WI38 (cell line): Measurements from ENCODE around the gene PHLDA2.
"Not testable (repeated sequence)": the region's sequence is repeated elsewhere in the genome, so short reads cannot be mapped to it uniquely, and the experiment has no call there.

Source experiments
- H3K4me3 ChIP-seq: 2 replicates; pipeline ENCODE4 v1.5.1; 2011; ENCODE audit warnings: low read depth, mild to moderate bottlenecking, control low read depth, low read length
- CTCF ChIP-seq: IDR thresholded peaks from 2 replicates; pipeline ENCODE4 v1.5.1; 2012; ENCODE audit warnings: low read depth, mild to moderate bottlenecking, control low read depth, low read length

Gene PHLDA2

GRCh38 chr11:2910401-2910955 is 18.7 kb downstream of the PHLDA2 start:
- no peak for TF ChIP-seq CTCF
- no peak overlapping the region for H3K4me3 ChIP-seq

GRCh38 chr11:2909133-2909902 is 19.9 kb downstream of the PHLDA2 start:
- no peak overlapping the region for H3K4me3 ChIP-seq
- TF ChIP-seq CTCF, result no peak

DNA sequence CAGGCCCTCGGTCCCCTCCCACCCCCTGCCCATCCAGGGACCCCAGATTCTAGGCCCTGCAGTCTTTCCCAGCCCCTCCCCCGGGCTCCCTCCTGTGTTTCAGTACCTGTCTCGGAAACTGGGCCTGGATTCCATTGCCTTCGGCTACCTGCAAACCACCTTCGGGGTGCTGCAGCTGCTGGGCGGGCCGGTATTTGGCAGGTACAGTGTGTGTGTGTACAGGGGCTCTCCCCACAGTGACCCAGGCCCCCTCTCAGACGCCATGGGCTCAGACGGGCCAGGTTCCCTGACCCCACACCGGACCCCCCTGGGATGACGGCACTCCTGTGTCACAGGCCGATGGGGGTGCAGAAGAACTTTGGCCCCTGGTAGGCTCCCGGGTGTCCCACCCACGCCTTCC is 21.1 kb downstream of the PHLDA2 start:
- TF ChIP-seq CTCF, result no peak

GRCh38 chr11:2905299-2905698 is 23.9 kb downstream of the PHLDA2 start:
- not testable (repeated sequence) for H3K4me3 ChIP-seq

More for the DNA sequence above, 21.1 kb downstream of the PHLDA2 start:
- H3K4me3 ChIP-seq, result no peak overlapping the region

- H3K4me3 ChIP-seq, result no peak overlapping the region
- TF ChIP-seq CTCF, result no peak
Observed at GRCh38 chr11:2904153-2905052, 24.8 kb downstream of the PHLDA2 start.

- H3K4me3 ChIP-seq, result no peak overlapping the region
- no peak for TF ChIP-seq CTCF
Observed at GRCh38 chr11:2903672-2904011, 25.6 kb downstream of the PHLDA2 start.

DNA sequence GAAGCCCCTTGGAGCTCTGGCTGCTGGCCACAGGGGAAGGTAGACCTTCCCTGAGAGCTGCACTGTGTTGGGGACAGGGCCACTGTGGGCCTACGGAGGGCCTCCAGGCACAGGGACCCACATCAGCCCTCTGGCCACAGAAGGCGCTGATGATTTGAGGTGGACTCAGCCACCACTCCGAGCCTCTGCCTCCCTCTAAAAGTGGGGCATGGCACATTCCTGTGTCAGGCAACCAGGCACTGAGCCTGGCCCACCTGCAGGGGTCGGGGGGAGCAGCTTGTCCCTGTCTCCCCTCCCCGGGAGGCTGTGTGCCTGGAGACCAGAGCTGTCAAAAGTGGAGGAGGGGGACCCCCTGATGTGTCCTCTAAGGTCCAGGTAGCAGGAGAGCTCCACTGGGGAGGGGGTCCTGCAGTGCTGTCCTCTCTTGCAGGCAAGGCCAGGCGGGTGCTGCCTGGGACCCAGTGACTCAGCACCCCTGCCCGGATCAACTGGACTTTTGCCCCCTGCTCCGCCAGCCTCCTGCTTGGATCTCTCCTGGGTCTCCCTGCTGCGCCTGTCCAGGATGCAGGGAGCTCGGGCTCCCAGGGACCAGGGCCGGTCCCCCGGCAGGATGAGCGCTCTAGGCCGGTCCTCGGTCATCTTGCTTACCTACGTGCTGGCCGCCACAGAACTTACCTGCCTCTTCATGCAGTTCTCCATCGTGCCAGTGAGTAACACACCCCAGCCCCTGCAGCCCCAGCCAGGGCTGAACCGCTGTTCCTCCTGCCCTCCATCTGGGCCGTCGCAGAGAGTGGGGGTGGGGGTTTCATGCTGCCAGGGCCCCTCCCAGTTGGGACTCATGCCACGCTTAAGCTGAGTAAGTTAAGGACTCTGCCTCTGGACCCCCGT is 26.2 kb downstream of the PHLDA2 start:
- H3K4me3 ChIP-seq, result peak overlapping the region; percentile 72
- no peak for TF ChIP-seq CTCF
